Stimulated activated naive CD8-positive, alpha-beta T cell treated with anti-CD3 and anti-CD28 coated beads, Interleukin-15, Interleukin-2, amounts not matched to agents 100 ng/mL and 50 ng/mL, for 24 hours (primary cell): ENCODE measurements around the gene ACTN1.

Experiments
- H3K27ac Mint-ChIP-seq: one replicate; pipeline ENCODE4 v1.8.0; 2021; ENCODE audit warnings: mild to moderate bottlenecking, mixed read lengths
- H3K27me3 Mint-ChIP-seq: one replicate; pipeline ENCODE4 v1.8.0; 2021; ENCODE audit warnings: mixed read lengths
- H3K36me3 Mint-ChIP-seq: one replicate; pipeline ENCODE4 v1.8.0; 2021; ENCODE audit warnings: low read depth, mixed read lengths
- H3K4me1 Mint-ChIP-seq: one replicate; pipeline ENCODE4 v1.8.0; 2021; ENCODE audit warnings: low read depth, mixed read lengths
- H3K4me3 Mint-ChIP-seq: one replicate; pipeline ENCODE4 v1.8.0; 2021; ENCODE audit warnings: mild to moderate bottlenecking, mixed read lengths
- H3K9me3 Mint-ChIP-seq: one replicate; pipeline ENCODE4 v1.8.0; 2021; ENCODE audit warnings: mixed read lengths

ACTN1 gene

GRCh38 chr14:68932231-68932630 is 46.9 kb downstream of the ACTN1 start:
- Mint-ChIP-seq H3K4me3 (no peak overlapping the region), H3K27me3 (no peaks in the 10 kb centered on the region), H3K27ac (no peak overlapping the region), H3K4me1 (peaks cover 80% of the 10 kb centered on the region), H3K9me3 (no peaks in the 10 kb centered on the region), H3K36me3 (peaks cover 23% of the 10 kb centered on the region)

- Mint-ChIP-seq H3K27ac (no peak overlapping the region), H3K4me3 (no peak overlapping the region), H3K4me1 (peaks cover 73% of the 10 kb centered on the region), H3K36me3 (peaks cover 28% of the 10 kb centered on the region), H3K27me3 (no peaks in the 10 kb centered on the region), H3K9me3 (no peaks in the 10 kb centered on the region)
These were observed 47.5 kb downstream of the ACTN1 start for GRCh38 chr14:68931474-68932051.

- H3K4me3 Mint-ChIP-seq = no peak overlapping the region
- peaks cover 1% of the 10 kb centered on the region for H3K9me3 Mint-ChIP-seq
- no peaks in the 10 kb centered on the region for H3K27me3 Mint-ChIP-seq
- H3K36me3 Mint-ChIP-seq = peaks cover 33% of the 10 kb centered on the region
- H3K4me1 Mint-ChIP-seq = peaks cover 68% of the 10 kb centered on the region
- peak overlapping the region; percentile 51 for H3K27ac Mint-ChIP-seq
These were observed 48.0 kb downstream of the ACTN1 start for GRCh38 chr14:68931063-68931462.

- Mint-ChIP-seq H3K27ac (no peak overlapping the region), H3K36me3 (peaks cover 45% of the 10 kb centered on the region), H3K4me3 (no peak overlapping the region), H3K27me3 (no peaks in the 10 kb centered on the region), H3K4me1 (peaks cover 65% of the 10 kb centered on the region), H3K9me3 (peaks cover 6% of the 10 kb centered on the region)
These were observed 49.3 kb downstream of the ACTN1 start for GRCh38 chr14:68929623-68930307.

GRCh38 chr14:68928770-68929550 is 50.1 kb downstream of the ACTN1 start:
- no peaks in the 10 kb centered on the region for H3K27me3 Mint-ChIP-seq
- H3K4me1 Mint-ChIP-seq = peaks cover 65% of the 10 kb centered on the region
- H3K27ac Mint-ChIP-seq = peak overlapping the region; percentile 88
- peak overlapping the region; percentile 47 for H3K4me3 Mint-ChIP-seq
- H3K36me3 Mint-ChIP-seq = peaks cover 43% of the 10 kb centered on the region
- peaks cover 6% of the 10 kb centered on the region for H3K9me3 Mint-ChIP-seq

- H3K4me1 Mint-ChIP-seq = peaks cover 66% of the 10 kb centered on the region
- H3K27ac Mint-ChIP-seq = peak overlapping the region; percentile 88
- peak overlapping the region; percentile 47 for H3K4me3 Mint-ChIP-seq
- H3K9me3 Mint-ChIP-seq = peaks cover 6% of the 10 kb centered on the region
- H3K36me3 Mint-ChIP-seq = peaks cover 48% of the 10 kb centered on the region
- no peaks in the 10 kb centered on the region for H3K27me3 Mint-ChIP-seq
These were observed 51.0 kb downstream of the ACTN1 start for GRCh38 chr14:68927956-68928675.

- Mint-ChIP-seq H3K9me3 (peaks cover 6% of the 10 kb centered on the region), H3K27me3 (no peaks in the 10 kb centered on the region), H3K36me3 (peaks cover 47% of the 10 kb centered on the region), H3K27ac (no peak overlapping the region), H3K4me1 (peaks cover 65% of the 10 kb centered on the region), H3K4me3 (no peak overlapping the region)
These were observed 52.0 kb downstream of the ACTN1 start for GRCh38 chr14:68927089-68927488.

- Mint-ChIP-seq H3K27ac (peak overlapping the region; percentile 1), H3K27me3 (no peaks in the 10 kb centered on the region), H3K4me1 (peaks cover 58% of the 10 kb centered on the region), H3K4me3 (no peak overlapping the region), H3K36me3 (peaks cover 43% of the 10 kb centered on the region), H3K9me3 (peaks cover 6% of the 10 kb centered on the region)
These were observed 52.9 kb downstream of the ACTN1 start for GRCh38 chr14:68926236-68926635.

GRCh38 chr14:68925373-68925772 is 53.7 kb downstream of the ACTN1 start:
- H3K27ac Mint-ChIP-seq = no peak overlapping the region
- no peaks in the 10 kb centered on the region for H3K27me3 Mint-ChIP-seq
- H3K4me3 Mint-ChIP-seq = no peak overlapping the region
- peaks cover 56% of the 10 kb centered on the region for H3K4me1 Mint-ChIP-seq
- H3K9me3 Mint-ChIP-seq = peaks cover 6% of the 10 kb centered on the region
- H3K36me3 Mint-ChIP-seq = peaks cover 40% of the 10 kb centered on the region

- peaks cover 53% of the 10 kb centered on the region for H3K4me1 Mint-ChIP-seq
- H3K4me3 Mint-ChIP-seq = no peak overlapping the region
- peaks cover 46% of the 10 kb centered on the region for H3K36me3 Mint-ChIP-seq
- H3K27ac Mint-ChIP-seq = peak overlapping the region; percentile 9
- H3K9me3 Mint-ChIP-seq = peaks cover 6% of the 10 kb centered on the region
- H3K27me3 Mint-ChIP-seq = no peaks in the 10 kb centered on the region
These were observed 54.6 kb downstream of the ACTN1 start for GRCh38 chr14:68924186-68925158.

GRCh38 chr14:68922886-68923285 is 56.2 kb downstream of the ACTN1 start:
- peak overlapping the region; percentile 38 for H3K27ac Mint-ChIP-seq
- peaks cover 57% of the 10 kb centered on the region for H3K36me3 Mint-ChIP-seq
- no peak overlapping the region for H3K4me3 Mint-ChIP-seq
- no peaks in the 10 kb centered on the region for H3K27me3 Mint-ChIP-seq
- peaks cover 6% of the 10 kb centered on the region for H3K9me3 Mint-ChIP-seq
- H3K4me1 Mint-ChIP-seq = peaks cover 48% of the 10 kb centered on the region

- Mint-ChIP-seq H3K4me1 (peaks cover 47% of the 10 kb centered on the region), H3K4me3 (no peak overlapping the region), H3K36me3 (peaks cover 57% of the 10 kb centered on the region), H3K27me3 (no peaks in the 10 kb centered on the region), H3K27ac (no peak overlapping the region), H3K9me3 (peaks cover 6% of the 10 kb centered on the region)
These were observed 56.9 kb downstream of the ACTN1 start for GRCh38 chr14:68922201-68922621.

- Mint-ChIP-seq H3K4me1 (peaks cover 47% of the 10 kb centered on the region), H3K36me3 (peaks cover 58% of the 10 kb centered on the region), H3K27ac (no peak overlapping the region), H3K9me3 (peaks cover 6% of the 10 kb centered on the region), H3K27me3 (no peaks in the 10 kb centered on the region), H3K4me3 (no peak overlapping the region)
These were observed 57.4 kb downstream of the ACTN1 start for GRCh38 chr14:68921666-68922065.

- Mint-ChIP-seq H3K27me3 (no peaks in the 10 kb centered on the region), H3K36me3 (peaks cover 57% of the 10 kb centered on the region), H3K4me1 (peaks cover 47% of the 10 kb centered on the region), H3K27ac (no peak overlapping the region), H3K4me3 (no peak overlapping the region), H3K9me3 (peaks cover 4% of the 10 kb centered on the region)
These were observed 58.1 kb downstream of the ACTN1 start for GRCh38 chr14:68921049-68921448.
